Ovary (tissue), 9 donors: ENCODE results near the gene RACGAP1. TPM values are rescaled to one million over a fixed set of nuclear protein-coding genes. Genes with fewer than 3 reads are reported as not detected.

Experiments used
- DNase-seq, 5 donors: peaks; one replicate each; pipeline ENCODE4 v3.0.0-alpha.2; 2019 to 2020
- H3K27ac ChIP-seq, 2 donors: fragments of 200-600 bp; one replicate each; pipeline versions ENCODE4 v1.5.1 to v1.8.0; 2019 to 2022
- H3K27me3 ChIP-seq: fragments of 200-600 bp; one replicate; pipeline ENCODE4 v1.8.0; 2022
- H3K36me3 ChIP-seq: fragments of 200-600 bp; sonication (generic); one replicate; pipeline ENCODE4 v1.5.1; 2019
- H3K4me1 ChIP-seq: one replicate; pipeline ENCODE4 v1.8.1; 2013; ENCODE audit warnings: mild to moderate bottlenecking, moderate library complexity; ENCODE audit not compliant: insufficient read depth
- H3K4me3 ChIP-seq: fragments of 200-600 bp; sonication (generic); one replicate; pipeline ENCODE4 v1.5.1; 2017
- H3K9me3 ChIP-seq, 2 donors: fragments of 200-600 bp in 1 of 2; sonication (generic) in 1 of 2; one replicate each; pipeline versions ENCODE4 v1.5.1 to v1.8.1; 2013 to 2019; ENCODE audit warnings: mild to moderate bottlenecking in 1 of 2, moderate library complexity in 1 of 2
- CTCF ChIP-seq, 3 donors: fragments of 450-650 bp in 2 of 3; fragments of 200-600 bp in 1 of 3; IDR thresholded peaks; one replicate each; pipeline versions ENCODE4 v1.5.1 to v1.8.0; 2016 to 2022; ENCODE audit warnings: antibody characterized with exemption in 3 of 3, mild to moderate bottlenecking in 1 of 3
- EP300 ChIP-seq: sonication (generic); formaldehyde crosslinking; IDR thresholded peaks from one replicate; pipeline ENCODE4 v1.6.1; 2017; ENCODE audit warnings: antibody characterized with exemption
- POLR2A ChIP-seq: fragments of 450-650 bp; IDR thresholded peaks from one replicate; pipeline ENCODE4 v1.6.1; 2017; ENCODE audit warnings: antibody characterized with exemption, mild to moderate bottlenecking, moderate library complexity
- WGBS, 3 donors: extraction: QIAGEN DNeasy Blood & Tissue Kit in 1 of 3; methylation state at CpG; one replicate each; pipeline versions ENCODE4 v1.1.5 to v1.1.7; 2013 to 2017; 5-methylcytosine and 5-hydroxymethylcytosine counted together
- intact Hi-C, 4 donors: fragments of 100-400 bp; cut with DNase I; formaldehyde crosslinking; loops; one replicate each; pipeline versions ENCODE4 v1.11.0 to v1.15.1; 2022 to 2023
- polyA plus RNA-seq, 2 donors: library from polyadenylated mRNA; stranded (reverse); fragments of 200-250 nt in 1 of 2; fragments of 350-450 nt in 1 of 2; fragmentation: Illumina TruSeq in 1 of 2; extraction: RNeasy Lipid Tissue Mini Kit (QIAGEN cat#74804) in 1 of 2; gene quantifications; one replicate each; pipeline ENCODE4 v1.2.3, GENCODE V29; 2013 to 2014
- total RNA-seq, 7 donors: library from RNA; depleted of rRNA in 2 of 7; stranded (reverse); fragments of >200 nt in 2 of 7; fragmentation: NEBNext Ultra II Directional in 3 of 7; extraction: Animal tissue kit (Norgen Biotek cat#: 25700) in 3 of 7; gene quantifications; one replicate each; pipeline versions ENCODE4 v1.1.0 to v1.2.4, GENCODE V29; 2016 to 2023
- donor health status: DM: no; HTN: no; CAD: no; lungs with moderate emphysema.
- donor health status: DM: no; HTN: no; CAD: no.
- donor health status: Bipolar disorder and iron deficiency.
- donor health status: DM: yes; HTN: yes; CAD: no.
- donor health status: DM: no; HTN: no; CAD: no.
- donor health status: DM: yes; HTN: yes; CAD: no.

Gene RACGAP1
- total and polyA plus RNA-seq, 9 donors, result 2.1 to 10.8 (median 3.8) TPM

DNA sequence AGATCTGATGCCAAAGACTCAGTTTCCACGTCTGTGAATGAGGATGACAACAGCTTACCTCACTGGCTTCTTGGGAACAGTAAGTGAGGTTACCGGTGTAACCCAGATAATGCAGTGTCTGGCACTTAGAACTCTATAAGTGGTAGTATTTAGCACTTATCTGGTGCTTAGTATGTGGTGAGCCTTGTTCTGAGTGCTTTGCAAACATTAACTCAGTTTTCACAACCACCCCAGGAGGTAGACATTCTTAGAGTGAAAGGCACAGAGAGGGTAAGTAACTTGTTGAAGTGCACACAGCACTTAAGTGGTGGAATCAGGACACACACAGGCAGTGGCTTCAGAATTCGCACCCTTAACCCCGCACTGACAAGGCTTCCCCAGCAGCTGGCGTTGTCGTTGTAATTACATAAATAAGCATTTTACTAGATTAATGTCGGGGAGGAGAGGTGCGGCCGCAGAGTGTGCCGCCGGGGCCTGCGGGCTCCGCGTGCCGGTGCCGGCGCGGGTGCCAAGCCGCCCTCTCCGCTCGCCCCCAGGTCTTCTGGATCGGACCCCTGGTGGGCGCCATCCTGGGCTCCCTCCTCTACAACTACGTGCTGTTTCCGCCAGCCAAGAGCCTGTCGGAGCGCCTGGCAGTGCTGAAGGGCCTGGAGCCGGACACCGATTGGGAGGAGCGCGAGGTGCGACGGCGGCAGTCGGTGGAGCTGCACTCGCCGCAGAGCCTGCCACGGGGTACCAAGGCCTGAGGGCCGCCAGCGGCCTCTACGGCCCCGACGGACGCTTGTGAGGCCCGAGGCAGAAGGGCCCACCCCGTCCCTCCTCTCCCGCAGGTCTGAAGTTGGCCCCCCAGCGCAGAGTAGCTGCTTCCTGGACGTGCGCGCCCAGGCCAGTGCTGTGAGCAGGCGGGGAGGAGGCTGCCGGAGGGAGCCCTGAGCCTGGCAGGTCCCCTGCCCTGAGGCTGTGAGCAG is 70.1 kb downstream of the RACGAP1 start:
- Histone ChIP-seq H3K4me3 (no peak overlapping the region), H3K27ac (no peak overlapping the region), H3K9me3 (no peaks in the 10 kb centered on the region), H3K27me3 (no peaks in the 10 kb centered on the region), H3K36me3 (no peaks in the 10 kb centered on the region), H3K4me1 (no peaks in the 10 kb centered on the region)
- intact Hi-C loops, result no loop called here
- 26 to 36% (median 29%) methylated on average over 45 to 53 of the region's 53 CpGs for WGBS, 3 donors
- TF ChIP-seq POLR2A (no peak), CTCF (IDR thresholded peaks at IDR 0.05) (no peak), EP300 (no peak)
- peak in 1 of 5 donors; percentile 29 for DNase-seq

GRCh38 chr12:49953961-49954846 is 71.1 kb downstream of the RACGAP1 start:
- no peaks in the 10 kb centered on the region for H3K36me3 ChIP-seq
- no peak overlapping the region for H3K27ac ChIP-seq
- 69 to 76% (median 74%) methylated on average over 21 of the region's 21 CpGs for whole genome bisulfite sequencing, 3 donors
- H3K9me3 ChIP-seq, result no peaks in the 10 kb centered on the region
- TF ChIP-seq POLR2A (no peak), CTCF (IDR thresholded peaks at IDR 0.05) (no peak), EP300 (no peak)
- H3K4me1 ChIP-seq, result no peaks in the 10 kb centered on the region
- H3K27me3 ChIP-seq, result no peaks in the 10 kb centered on the region
- intact Hi-C loops, result no loop called here
- peak in 1 of 5 donors; percentile 20 for DNase-seq
- H3K4me3 ChIP-seq, result no peak overlapping the region

DNA sequence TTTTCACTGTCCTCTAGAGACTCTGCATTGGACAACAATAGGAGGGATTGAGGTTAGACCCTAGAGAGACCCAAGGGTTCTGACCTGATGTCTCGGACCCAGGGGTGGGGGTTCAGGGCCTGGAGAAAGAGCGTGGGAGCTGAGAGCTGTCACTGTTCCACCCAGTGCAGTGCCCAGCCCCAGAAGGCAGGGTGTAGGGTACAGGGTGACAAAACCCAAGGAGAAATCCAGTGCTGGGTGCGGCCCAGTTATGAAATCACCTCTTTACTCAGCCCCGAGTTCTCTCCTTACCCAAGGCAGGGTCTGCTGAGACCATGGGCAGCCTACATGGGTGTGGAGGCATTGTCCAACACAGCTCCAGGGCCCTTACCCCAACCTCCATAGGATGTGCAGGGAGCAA is 72.1 kb downstream of the RACGAP1 start:
- Histone ChIP-seq H3K27ac (no peak overlapping the region), H3K4me1 (no peaks in the 10 kb centered on the region), H3K36me3 (no peaks in the 10 kb centered on the region), H3K4me3 (no peak overlapping the region), H3K9me3 (no peaks in the 10 kb centered on the region), H3K27me3 (no peaks in the 10 kb centered on the region)
- peak in 1 of 5 donors; percentile 13 for DNase-seq
- intact Hi-C loops, result no loop called here
- no peak for TF ChIP-seq EP300
- no peak for TF ChIP-seq CTCF (IDR thresholded peaks at IDR 0.05)
- no peak for TF ChIP-seq POLR2A
- WGBS, 3 donors, result 91 to 94% (median 94%) methylated on average over 4 of the region's 4 CpGs

- DNase-seq, result peak in 1 of 5 donors; percentile 12
- WGBS, 3 donors, result 88 to 100% (median 95%) methylated on average over 1 of the region's 1 CpG
- intact Hi-C loops, result no loop called here
- Histone ChIP-seq H3K4me1 (no peaks in the 10 kb centered on the region), H3K36me3 (no peaks in the 10 kb centered on the region), H3K4me3 (no peak overlapping the region), H3K9me3 (no peaks in the 10 kb centered on the region), H3K27me3 (no peaks in the 10 kb centered on the region), H3K27ac (no peak overlapping the region)
- TF ChIP-seq CTCF (IDR thresholded peaks at IDR 0.05) (no peak), EP300 (no peak), POLR2A (no peak)
These were observed 72.8 kb downstream of the RACGAP1 start for GRCh38 chr12:49952391-49953055.
